Kidney epithelial cell (primary cell): ENCODE measurements around the gene BBX. TPM values are rescaled to one million over a fixed set of nuclear protein-coding genes. Genes with fewer than 3 reads are reported as not detected.

Experiments used
- DNase-seq: peaks from one replicate; pipeline ENCODE4 v3.0.0-alpha.2; 2010; ENCODE audit warnings: low read depth
- H3K27me3 ChIP-seq: 2 replicates; pipeline ENCODE4 v1.6.0; 2011; ENCODE audit warnings: low read length; ENCODE audit not compliant: control insufficient read depth, insufficient read depth
- H3K36me3 ChIP-seq: 2 replicates; pipeline ENCODE4 v1.5.1; 2011; ENCODE audit warnings: low read length; ENCODE audit not compliant: control insufficient read depth, insufficient read depth
- H3K4me3 ChIP-seq: 2 replicates; pipeline ENCODE4 v1.5.1; 2011; ENCODE audit warnings: low read depth, mild to moderate bottlenecking, control low read depth, low read length
- total RNA-seq: library from RNA; depleted of rRNA; stranded (reverse); fragments of >200 nt; gene quantifications from 2 replicates; pipeline ENCODE4 v1.2.3, GENCODE V29; 2015
- TF ChIP-seq, protein P1 (sequence below): IDR thresholded peaks from 2 replicates; pipeline ENCODE4 v1.5.1; 2011; ENCODE audit warnings: mild to moderate bottlenecking, moderate library complexity, low read length, control low read depth, inconsistent platforms; ENCODE audit not compliant: insufficient read depth, poor library complexity, severe bottlenecking

BBX gene
- total RNA-seq, 1 donor from 2014 or later: 50.7 TPM

DNA sequence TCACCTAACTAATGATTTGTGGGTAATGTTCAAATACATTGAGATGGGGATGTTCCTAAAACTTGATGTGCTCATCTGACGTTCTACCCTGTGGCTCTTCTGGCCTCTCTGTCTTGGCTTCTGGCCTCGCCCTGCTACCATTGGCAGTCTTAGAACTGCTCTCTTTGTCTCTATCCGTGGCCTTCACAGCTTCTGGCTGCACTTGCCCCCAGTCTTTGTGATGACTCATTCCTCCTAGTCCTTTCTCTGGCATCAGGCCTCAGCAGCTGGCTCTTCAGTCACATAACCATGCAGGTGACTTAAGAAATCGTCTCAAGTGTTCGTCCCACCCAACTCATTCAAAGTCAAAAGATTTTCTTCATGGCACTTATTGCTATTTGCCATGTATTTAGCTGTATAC, 188.1 kb downstream of the BBX start:
- DNase-seq: peak; percentile 7
- TF ChIP-seq, protein P1, sequence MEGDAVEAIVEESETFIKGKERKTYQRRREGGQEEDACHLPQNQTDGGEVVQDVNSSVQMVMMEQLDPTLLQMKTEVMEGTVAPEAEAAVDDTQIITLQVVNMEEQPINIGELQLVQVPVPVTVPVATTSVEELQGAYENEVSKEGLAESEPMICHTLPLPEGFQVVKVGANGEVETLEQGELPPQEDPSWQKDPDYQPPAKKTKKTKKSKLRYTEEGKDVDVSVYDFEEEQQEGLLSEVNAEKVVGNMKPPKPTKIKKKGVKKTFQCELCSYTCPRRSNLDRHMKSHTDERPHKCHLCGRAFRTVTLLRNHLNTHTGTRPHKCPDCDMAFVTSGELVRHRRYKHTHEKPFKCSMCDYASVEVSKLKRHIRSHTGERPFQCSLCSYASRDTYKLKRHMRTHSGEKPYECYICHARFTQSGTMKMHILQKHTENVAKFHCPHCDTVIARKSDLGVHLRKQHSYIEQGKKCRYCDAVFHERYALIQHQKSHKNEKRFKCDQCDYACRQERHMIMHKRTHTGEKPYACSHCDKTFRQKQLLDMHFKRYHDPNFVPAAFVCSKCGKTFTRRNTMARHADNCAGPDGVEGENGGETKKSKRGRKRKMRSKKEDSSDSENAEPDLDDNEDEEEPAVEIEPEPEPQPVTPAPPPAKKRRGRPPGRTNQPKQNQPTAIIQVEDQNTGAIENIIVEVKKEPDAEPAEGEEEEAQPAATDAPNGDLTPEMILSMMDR: no peak
- Histone ChIP-seq H3K4me3 (no peak overlapping the region), H3K27me3 (no peaks in the 10 kb centered on the region), H3K36me3 (no peaks in the 10 kb centered on the region)

DNA sequence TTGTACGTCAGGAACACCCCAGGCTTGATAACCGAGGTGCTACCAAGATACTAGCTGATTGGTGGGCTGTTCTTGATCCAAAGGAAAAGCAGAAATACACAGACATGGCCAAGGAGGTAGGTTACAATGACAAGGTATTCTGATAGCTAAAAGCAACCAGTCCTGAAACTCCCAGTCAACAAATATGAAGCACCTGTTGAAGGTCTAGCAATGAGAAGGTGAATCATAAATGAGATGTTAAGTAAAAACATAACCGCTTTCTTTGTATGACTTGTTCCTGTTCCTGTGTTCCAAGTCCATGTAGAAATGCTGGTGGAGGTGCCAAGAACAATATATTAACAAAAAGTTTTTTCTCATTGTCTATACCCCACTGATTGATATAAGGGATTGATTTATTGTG, 194.0 kb downstream of the BBX start:
- no peaks in the 10 kb centered on the region for H3K36me3 ChIP-seq
- TF ChIP-seq, protein P1: no peak
- H3K4me3 ChIP-seq: no peak overlapping the region
- no peak for DNase-seq
- no peaks in the 10 kb centered on the region for H3K27me3 ChIP-seq

DNA sequence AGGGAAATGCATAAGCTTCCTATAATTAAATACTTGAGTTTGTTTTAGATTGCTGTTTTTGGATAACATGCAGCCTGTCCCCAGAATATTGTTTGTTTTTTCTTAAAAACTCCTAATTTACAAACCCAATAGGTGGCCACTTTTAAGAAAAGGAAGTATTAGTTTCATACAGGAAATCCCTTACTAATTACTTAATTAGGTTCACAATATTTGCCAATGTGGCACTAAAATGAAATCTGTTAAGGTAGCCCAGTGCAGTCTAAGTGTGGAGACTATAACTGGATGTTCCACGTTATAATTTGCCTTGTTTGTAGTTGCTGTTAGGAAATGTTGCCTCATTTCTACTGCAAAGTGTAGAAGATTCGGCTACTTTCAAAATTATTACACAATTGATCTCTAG, 195.8 kb downstream of the BBX start:
- Histone ChIP-seq H3K36me3 (no peaks in the 10 kb centered on the region), H3K27me3 (no peaks in the 10 kb centered on the region), H3K4me3 (no peak overlapping the region)
- TF ChIP-seq, protein P1: no peak
- DNase-seq: no peak

DNA sequence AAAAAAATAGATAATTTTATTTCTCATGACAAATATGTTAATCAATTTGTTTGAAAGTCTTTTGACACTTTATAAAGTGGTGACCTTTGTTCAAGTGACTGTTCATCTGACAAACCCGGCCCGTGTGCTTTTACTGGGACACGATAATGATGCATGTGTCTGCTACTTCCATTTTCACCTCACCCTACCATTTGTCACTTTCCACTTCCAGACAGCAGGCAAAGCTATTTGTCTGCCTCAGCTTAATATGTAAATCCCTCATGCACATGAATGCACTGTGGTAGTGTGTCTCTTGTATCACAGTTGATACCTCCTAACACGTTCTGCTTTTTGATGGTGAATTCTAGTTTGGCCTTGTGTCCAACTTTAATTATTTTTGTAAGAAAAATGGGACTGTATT, 204.3 kb downstream of the BBX start:
- DNase-seq: no peak
- Histone ChIP-seq H3K27me3 (no peaks in the 10 kb centered on the region), H3K36me3 (no peaks in the 10 kb centered on the region), H3K4me3 (no peak overlapping the region)
- TF ChIP-seq, protein P1: no peak

DNA sequence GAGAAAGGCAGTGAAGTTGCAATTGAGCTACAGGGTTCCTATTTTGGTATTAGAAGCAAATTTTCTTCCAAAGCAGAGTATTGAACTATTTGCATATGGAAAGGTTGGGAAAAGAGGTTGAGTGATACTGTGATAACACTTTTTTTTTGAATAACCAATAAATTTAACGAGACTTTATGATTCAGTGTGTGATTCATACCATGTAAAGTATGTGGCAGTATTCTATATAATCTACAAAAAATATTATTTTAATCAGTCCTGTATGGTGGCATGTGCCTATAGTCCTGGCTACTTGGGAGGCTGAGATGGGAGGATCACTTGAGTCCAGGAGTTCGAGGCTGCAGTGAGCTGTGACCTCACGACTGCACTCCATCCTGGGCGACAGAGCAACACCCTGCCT, 206.9 kb downstream of the BBX start:
- H3K27me3 ChIP-seq: no peaks in the 10 kb centered on the region
- no peak for DNase-seq
- no peaks in the 10 kb centered on the region for H3K36me3 ChIP-seq
- TF ChIP-seq, protein P1: no peak
- no peak overlapping the region for H3K4me3 ChIP-seq

DNA sequence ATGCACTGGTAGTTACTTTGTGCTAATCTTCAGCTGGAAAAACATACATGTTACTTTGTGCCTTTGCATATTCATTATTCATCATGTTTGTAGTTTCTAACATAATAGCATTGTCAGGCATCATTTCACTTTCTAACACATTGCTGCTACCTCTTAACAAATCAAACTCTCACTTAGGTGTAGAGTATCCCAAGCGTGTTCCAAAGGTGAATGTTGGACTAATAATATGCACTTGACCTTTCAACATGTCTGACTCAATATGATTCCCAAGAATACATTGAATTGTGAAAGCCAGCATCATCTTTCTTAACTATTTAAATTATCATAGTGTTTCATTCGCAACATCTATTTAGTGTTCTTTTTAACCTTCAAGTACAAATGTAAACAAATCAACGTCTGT, 211.6 kb downstream of the BBX start:
- no peaks in the 10 kb centered on the region for H3K27me3 ChIP-seq
- H3K4me3 ChIP-seq: no peak overlapping the region
- TF ChIP-seq, protein P1: no peak
- DNase-seq: no peak
- H3K36me3 ChIP-seq: peaks cover 1% of the 10 kb centered on the region
